RWPE1 (cell line): ENCODE results near the gene GAS7.
"Not testable (repeated sequence)": the region's sequence is repeated elsewhere in the genome, so short reads cannot be mapped to it uniquely, and the experiment has no call there.

Experiments used
- CTCF ChIA-PET: fragments of 350-600 bp; sonication (Branson Sonifier 250); formaldehyde crosslinking; extraction: SDS; loops from one replicate; lab custom pipeline; 2021; lab: Yijun Ruan, JAX
- POLR2A ChIA-PET: fragments of 400-600 bp; formaldehyde crosslinking; extraction: SDS; loops from one replicate; lab custom pipeline; 2020; ENCODE audit warnings: antibody characterized with exemption; ENCODE audit not compliant: low non-redundant PET; lab: Yijun Ruan, JAX
- DNase-seq: peaks from one replicate; pipeline ENCODE4 v3.0.0; 2012; ENCODE audit warnings: low spot score
- H3K27ac ChIP-seq: fragments of 450-650 bp; 2 replicates; pipeline ENCODE4 v1.5.1; 2017
- TF ChIP-seq, protein P1 (sequence below): fragments of 450-650 bp; conservative IDR thresholded peaks from 2 replicates; pipeline ENCODE4 v1.5.1; 2017; ENCODE audit warnings: low read depth, mild to moderate bottlenecking

GAS7 gene

DNA sequence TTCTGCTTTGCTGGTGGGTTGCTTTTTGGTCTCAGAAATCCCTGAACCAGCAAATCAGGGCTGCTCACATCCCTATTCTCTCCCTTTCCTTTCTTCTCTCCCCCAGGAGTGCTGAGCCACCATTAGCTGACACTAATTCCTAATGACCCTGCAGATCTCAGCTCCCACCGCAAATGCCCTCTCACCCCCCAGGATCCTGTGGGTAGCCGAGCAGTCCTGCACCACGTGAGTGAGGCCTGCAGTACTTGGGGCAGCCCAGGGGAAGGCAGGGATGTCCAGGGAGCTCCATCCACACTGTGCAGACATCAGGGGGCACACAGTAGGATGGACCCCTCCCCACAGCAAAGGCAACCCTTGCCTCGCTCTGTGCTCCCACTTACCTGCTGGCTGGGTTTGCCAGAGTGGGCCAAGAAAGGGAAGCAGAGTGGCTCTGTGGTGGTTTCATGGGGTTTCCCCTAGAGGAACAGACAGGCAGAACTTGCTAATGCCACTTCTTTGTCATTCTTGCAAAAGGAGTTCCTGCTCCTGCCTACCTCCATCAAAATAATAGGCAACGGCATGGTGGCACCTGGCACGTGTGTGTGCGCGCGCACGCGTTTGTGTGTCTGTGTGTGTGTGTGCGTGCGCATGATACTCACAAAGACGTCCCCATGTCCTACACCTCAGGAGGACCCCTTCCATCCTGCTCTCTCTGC, 135.6 kb downstream of the GAS7 start:
- CTCF ChIA-PET: no interaction called here
- DNase-seq: no peak
- H3K27ac ChIP-seq: no peak overlapping the region
- TF ChIP-seq, protein P1, sequence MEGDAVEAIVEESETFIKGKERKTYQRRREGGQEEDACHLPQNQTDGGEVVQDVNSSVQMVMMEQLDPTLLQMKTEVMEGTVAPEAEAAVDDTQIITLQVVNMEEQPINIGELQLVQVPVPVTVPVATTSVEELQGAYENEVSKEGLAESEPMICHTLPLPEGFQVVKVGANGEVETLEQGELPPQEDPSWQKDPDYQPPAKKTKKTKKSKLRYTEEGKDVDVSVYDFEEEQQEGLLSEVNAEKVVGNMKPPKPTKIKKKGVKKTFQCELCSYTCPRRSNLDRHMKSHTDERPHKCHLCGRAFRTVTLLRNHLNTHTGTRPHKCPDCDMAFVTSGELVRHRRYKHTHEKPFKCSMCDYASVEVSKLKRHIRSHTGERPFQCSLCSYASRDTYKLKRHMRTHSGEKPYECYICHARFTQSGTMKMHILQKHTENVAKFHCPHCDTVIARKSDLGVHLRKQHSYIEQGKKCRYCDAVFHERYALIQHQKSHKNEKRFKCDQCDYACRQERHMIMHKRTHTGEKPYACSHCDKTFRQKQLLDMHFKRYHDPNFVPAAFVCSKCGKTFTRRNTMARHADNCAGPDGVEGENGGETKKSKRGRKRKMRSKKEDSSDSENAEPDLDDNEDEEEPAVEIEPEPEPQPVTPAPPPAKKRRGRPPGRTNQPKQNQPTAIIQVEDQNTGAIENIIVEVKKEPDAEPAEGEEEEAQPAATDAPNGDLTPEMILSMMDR: no peak
- POLR2A ChIA-PET: no interaction called here

DNA sequence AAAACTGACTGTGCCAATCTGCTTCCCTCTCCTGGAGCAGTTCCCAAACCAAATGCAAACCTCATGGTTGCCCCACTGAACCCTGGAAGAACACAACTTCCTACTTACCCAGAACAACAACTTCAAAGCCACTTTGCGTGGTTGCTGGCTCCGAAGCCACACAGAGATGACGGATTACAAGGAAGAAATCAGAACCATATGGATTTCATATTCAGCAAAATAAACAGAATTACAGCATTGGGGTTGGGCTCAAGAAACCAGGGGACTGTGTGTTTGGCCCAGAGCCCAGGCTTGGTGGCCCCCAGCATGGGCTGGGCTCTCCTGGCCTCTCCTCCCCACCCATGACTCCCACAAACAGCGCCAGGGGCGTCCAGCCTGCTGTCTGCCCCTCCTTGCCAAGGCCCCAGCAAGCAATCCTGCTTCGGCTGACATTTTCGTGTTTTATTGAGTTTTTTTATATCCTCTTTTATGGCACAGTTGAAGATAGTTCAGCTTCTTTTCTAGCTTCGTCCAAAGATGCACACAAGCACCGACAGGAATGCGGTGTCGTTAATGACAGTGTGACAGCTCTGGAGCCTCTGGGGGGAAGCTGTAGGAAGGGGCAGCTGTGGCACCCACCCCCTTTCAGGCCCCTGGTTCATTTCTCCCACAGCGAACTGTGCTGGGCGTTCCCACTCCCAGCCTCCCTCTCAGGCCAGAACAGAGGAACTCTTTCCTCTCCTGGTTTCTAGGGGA, 137.1 kb downstream of the GAS7 start:
- POLR2A ChIA-PET: no interaction called here
- TF ChIP-seq, protein P1: no peak
- H3K27ac ChIP-seq: no peak overlapping the region
- CTCF ChIA-PET: interaction anchor here (0.9 kb wide), 1 partner anchor 14 kb away, joined by 4 read pairs; no protein-coding TSS in a partner anchor
- no peak for DNase-seq

DNA sequence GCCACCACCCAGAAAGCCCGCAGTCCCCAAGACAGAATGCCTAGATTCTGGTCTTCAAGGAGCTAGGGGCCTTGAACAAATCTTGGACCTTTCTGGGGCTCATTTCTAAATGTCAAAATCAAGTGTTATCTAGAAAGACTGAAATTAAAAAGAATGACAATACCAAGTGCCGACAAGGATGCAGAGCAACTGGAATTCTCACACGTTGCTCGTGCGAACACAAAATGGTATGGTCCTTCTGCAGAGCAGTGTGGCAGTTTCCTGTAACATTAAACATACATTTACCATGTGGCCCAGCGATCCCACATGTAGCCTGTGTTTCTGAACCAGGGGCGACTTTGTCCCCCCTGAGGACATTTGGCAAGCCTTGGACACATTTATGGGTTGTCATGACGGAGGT, 137.9 kb downstream of the GAS7 start:
- POLR2A ChIA-PET: no interaction called here
- CTCF ChIA-PET: interaction anchor here (0.9 kb wide), 1 partner anchor 13 kb away, joined by 4 read pairs; no protein-coding TSS in a partner anchor
- H3K27ac ChIP-seq: no peak overlapping the region
- TF ChIP-seq, protein P1: no peak
- DNase-seq: no peak

DNA sequence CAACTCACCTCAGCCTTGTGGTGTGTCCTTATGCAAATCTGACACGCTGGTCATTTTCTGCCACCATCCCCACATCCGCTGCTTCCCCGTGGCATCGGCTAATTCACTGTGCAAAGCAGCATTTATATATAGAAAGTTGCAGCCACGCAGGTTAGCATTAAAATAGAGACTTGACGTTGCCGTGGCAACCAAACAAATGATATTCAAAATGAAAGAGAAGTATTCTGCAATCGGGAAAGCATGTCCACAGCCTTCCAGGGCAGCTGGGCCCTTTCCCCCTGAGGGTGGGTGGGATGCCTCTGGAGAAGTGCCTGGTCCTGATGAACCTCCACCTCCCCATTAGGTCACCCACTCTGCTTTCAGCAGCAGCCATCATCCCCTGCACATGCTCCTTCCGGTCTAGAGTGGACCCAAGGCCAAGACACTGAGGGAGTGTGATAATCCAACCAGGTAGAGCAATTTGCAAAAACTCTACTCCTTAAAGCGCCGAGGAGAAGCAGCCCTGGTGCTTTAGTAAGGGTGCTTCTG, 138.7 kb downstream of the GAS7 start:
- TF ChIP-seq, protein P1: no peak
- no peak overlapping the region for H3K27ac ChIP-seq
- no peak for DNase-seq
- CTCF ChIA-PET: no interaction called here
- POLR2A ChIA-PET: no interaction called here

DNA sequence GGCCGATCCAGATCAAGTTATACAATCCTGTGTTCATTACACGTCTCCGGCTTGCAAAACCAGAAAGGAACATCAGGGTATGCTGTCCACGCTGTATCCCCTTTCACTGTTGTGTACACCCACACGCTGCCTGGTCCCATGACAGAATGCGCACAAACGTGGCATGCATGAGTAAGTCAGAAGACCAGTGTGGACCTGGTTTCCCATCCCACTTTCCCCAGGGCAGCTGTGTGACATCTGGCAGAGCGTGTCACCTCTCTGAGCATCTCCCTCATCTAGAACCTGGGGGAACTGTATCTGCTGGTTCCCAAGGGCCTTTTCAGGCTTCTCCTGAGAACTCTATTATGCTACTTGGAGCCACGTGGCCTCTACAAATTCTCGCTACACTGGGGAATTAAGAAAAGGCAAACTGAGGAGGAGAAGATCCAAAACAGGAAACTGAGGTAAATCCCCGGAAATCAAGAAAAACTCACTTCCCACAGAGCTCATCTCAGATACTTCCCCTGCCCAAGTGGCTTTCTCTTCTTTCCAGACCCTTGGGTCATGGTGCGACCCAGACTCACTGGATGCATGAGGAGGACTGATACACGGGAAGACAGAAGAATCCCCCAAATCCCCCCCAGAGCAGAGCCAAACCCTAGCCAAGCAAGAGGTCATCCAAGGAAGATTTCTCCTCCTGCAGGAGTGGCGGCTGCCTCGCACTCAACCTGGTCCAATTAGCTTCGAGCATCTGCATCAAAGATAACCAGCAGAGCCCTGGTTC, 139.3 kb downstream of the GAS7 start:
- TF ChIP-seq, protein P1: no peak
- no peak overlapping the region for H3K27ac ChIP-seq
- ChIA-PET CTCF (no interaction called here), POLR2A (no interaction called here)
- DNase-seq: no peak

DNA sequence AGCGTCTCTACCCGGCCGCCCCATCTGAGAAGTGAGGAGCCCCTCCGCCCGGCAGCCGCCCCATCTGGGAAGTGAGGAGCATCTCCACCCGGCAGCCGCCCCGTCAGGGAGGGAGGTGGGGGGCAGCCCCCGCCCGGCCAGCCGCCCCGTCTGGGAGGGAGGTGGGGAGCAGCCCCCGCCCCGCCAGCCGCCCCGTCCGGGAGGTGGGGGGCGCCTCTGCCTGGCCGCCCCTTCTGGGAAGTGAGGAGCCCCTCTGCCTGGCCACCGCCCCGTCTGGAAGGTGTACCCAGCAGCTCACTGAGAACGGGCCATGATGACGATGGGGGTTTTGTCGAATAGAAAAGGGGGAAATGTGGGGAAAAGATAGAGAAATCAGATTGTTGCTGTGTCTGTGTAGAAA, 140.9 kb downstream of the GAS7 start:
- POLR2A ChIA-PET, DNase-seq, H3K27ac ChIP-seq: not testable (repeated sequence)
- CTCF ChIA-PET: interaction anchor here (0.6 kb wide), 1 partner anchor 222 kb away, joined by 3 read pairs; no protein-coding TSS in a partner anchor
